ENCODE data around the gene TPR.
"Not testable (repeated sequence)": the region's sequence is repeated elsewhere in the genome, so short reads cannot be mapped to it uniquely, and the experiment has no call there.

The TPR gene

GRCh38 chr1:186375152-186375928, at the start of gene TPR, which contains the start of gene ODR4:
TPR (minus strand) TSS chr1:186375253; CDS start chr1:186375028, 225 bp downstream.
ODR4 (plus strand) TSS chr1:186375838; CDS start chr1:186379786, 3,948 bp downstream.
- DNase-seq = peak; percentile 100

- no peak for DNase-seq
Measured at GRCh38 chr1:186424539-186424938, 49.5 kb upstream of the TPR start.

GRCh38 chr1:186421446-186421845, 46.4 kb upstream of the TPR start:
- no peak for DNase-seq

GRCh38 chr1:186420923-186421322, 45.9 kb upstream of the TPR start:
- no peak for DNase-seq

- DNase-seq = no peak
Measured at GRCh38 chr1:186420311-186420710, 45.3 kb upstream of the TPR start.

GRCh38 chr1:186418503-186418902, 43.5 kb upstream of the TPR start:
- DNase-seq = no peak

- DNase-seq = no peak
Measured at GRCh38 chr1:186413319-186413718, 38.3 kb upstream of the TPR start.

GRCh38 chr1:186409091-186409490, 34.0 kb upstream of the TPR start:
- DNase-seq = no peak

- DNase-seq = no peak
Measured at GRCh38 chr1:186404454-186405051, 29.5 kb upstream of the TPR start.

GRCh38 chr1:186403632-186404031, 28.6 kb upstream of the TPR start:
- no peak for DNase-seq

GRCh38 chr1:186401446-186401845, 26.4 kb upstream of the TPR start:
- DNase-seq = not testable (repeated sequence)

- DNase-seq = not testable (repeated sequence)
Measured at GRCh38 chr1:186392711-186393110, 17.7 kb upstream of the TPR start.

GRCh38 chr1:186391841-186392240, 16.8 kb upstream of the TPR start:
- DNase-seq = no peak

- no peak for DNase-seq
Measured at GRCh38 chr1:186390925-186391324, 15.9 kb upstream of the TPR start.

GRCh38 chr1:186386725-186387383, 11.8 kb upstream of the TPR start:
- no peak for DNase-seq

GRCh38 chr1:186375929-186376319, 871 bp upstream of the TPR start:
- no peak for DNase-seq

- no peak for DNase-seq
Measured at GRCh38 chr1:186374303-186375151, 526 bp downstream of the TPR start.

GRCh38 chr1:186347837-186348691, 27.0 kb downstream of the TPR start:
- DNase-seq = not testable (repeated sequence)

- DNase-seq = no peak
Measured at GRCh38 chr1:186340772-186341171, 34.3 kb downstream of the TPR start.

GRCh38 chr1:186337554-186337953, 37.5 kb downstream of the TPR start:
- DNase-seq = no peak

- no peak for DNase-seq
Measured at GRCh38 chr1:186330758-186331157, 44.3 kb downstream of the TPR start.

GRCh38 chr1:186327331-186327730, 47.7 kb downstream of the TPR start:
- no peak for DNase-seq

Data from GOT3 (cell line).